GM12873 (cell line): ENCODE results near the gene ADAM23.

ENCODE experiments used
- CTCF ChIP-seq: IDR thresholded peaks from 2 replicates; pipeline ENCODE4 v1.5.1; 2012; ENCODE audit warnings: low read depth, mild to moderate bottlenecking, moderate library complexity, low read length, control low read depth; ENCODE audit not compliant: insufficient read depth; ENCODE audit errors: missing control alignments

Gene ADAM23

GRCh38 chr2:206464597-206464996 is 21.3 kb downstream of the ADAM23 start:
- no peak for TF ChIP-seq CTCF

- TF ChIP-seq CTCF: no peak
These were observed 28.3 kb downstream of the ADAM23 start for GRCh38 chr2:206471524-206472062.

- no peak for TF ChIP-seq CTCF
These were observed 28.8 kb downstream of the ADAM23 start for GRCh38 chr2:206472094-206472493.

GRCh38 chr2:206474099-206474498 is 30.8 kb downstream of the ADAM23 start:
- TF ChIP-seq CTCF: no peak

- no peak for TF ChIP-seq CTCF
These were observed 34.0 kb downstream of the ADAM23 start for GRCh38 chr2:206477296-206477695.

GRCh38 chr2:206478340-206478739 is 35.0 kb downstream of the ADAM23 start:
- no peak for TF ChIP-seq CTCF

GRCh38 chr2:206480161-206480560 is 36.8 kb downstream of the ADAM23 start:
- TF ChIP-seq CTCF: no peak

- no peak for TF ChIP-seq CTCF
These were observed 37.3 kb downstream of the ADAM23 start for GRCh38 chr2:206480620-206481019.
